DOHH2 (cell line): ENCODE data around the gene OBP2A.
"Not testable (repeated sequence)": the region's sequence is repeated elsewhere in the genome, so short reads cannot be mapped to it uniquely, and the experiment has no call there.

Experiments used
- H3F3A ChIP-seq: fragments of 200-600 bp; sonication (generic), shearing (Covaris generic); 2 replicates; pipeline ENCODE4 v1.6.0; 2016; ENCODE audit warnings: antibody characterized with exemption, mild to moderate bottlenecking; ENCODE audit not compliant: control insufficient read depth, insufficient read depth
- H3K27ac ChIP-seq: fragments of 200-600 bp; sonication (generic); 2 replicates; pipeline ENCODE4 v1.5.1; 2014; ENCODE audit warnings: low read depth, mild to moderate bottlenecking, low read length, moderate library complexity
- H3K27me3 ChIP-seq: fragments of 200-600 bp; sonication (generic); 2 replicates; pipeline ENCODE4 v1.6.1; 2014; ENCODE audit warnings: mild to moderate bottlenecking, low read length, mixed read lengths; ENCODE audit not compliant: control insufficient read depth
- H3K36me3 ChIP-seq: fragments of 200-600 bp; sonication (generic); 2 replicates; pipeline ENCODE4 v1.6.1; 2014; ENCODE audit warnings: mild to moderate bottlenecking, low read length, moderate library complexity, mixed read lengths; ENCODE audit not compliant: control insufficient read depth
- H3K4me1 ChIP-seq: fragments of 200-600 bp; sonication (generic); 2 replicates; pipeline ENCODE4 v1.6.1; 2014; ENCODE audit warnings: mild to moderate bottlenecking, low read length, mixed read lengths; ENCODE audit not compliant: control insufficient read depth
- H3K4me2 ChIP-seq: fragments of 200-600 bp; sonication (generic); 2 replicates; pipeline ENCODE4 v1.6.0; 2014; ENCODE audit warnings: mild to moderate bottlenecking, low read length, moderate library complexity
- H3K4me3 ChIP-seq: fragments of 200-600 bp; sonication (generic); 2 replicates; pipeline ENCODE4 v1.5.1; 2014; ENCODE audit warnings: mild to moderate bottlenecking, low read length, mixed read lengths
- H3K79me2 ChIP-seq: fragments of 200-600 bp; sonication (generic); 2 replicates; pipeline ENCODE4 v1.6.1; 2014; ENCODE audit warnings: mild to moderate bottlenecking, low read length, mixed read lengths; ENCODE audit not compliant: control insufficient read depth
- H3K9me2 ChIP-seq: fragments of 200-600 bp; sonication (generic); replicated peaks from 2 replicates; pipeline ENCODE4 v1.6.1; 2014; ENCODE audit warnings: mild to moderate bottlenecking, low read length, mixed read lengths; ENCODE audit not compliant: control insufficient read depth
- H3K9me3 ChIP-seq: fragments of 200-600 bp; sonication (generic); 2 replicates; pipeline ENCODE4 v1.6.1; 2014; ENCODE audit warnings: antibody characterized with exemption, low read length, mixed read lengths; ENCODE audit not compliant: control insufficient read depth, insufficient read depth
- H4K20me1 ChIP-seq: fragments of 200-600 bp; sonication (generic); 2 replicates; pipeline ENCODE4 v1.6.0; 2014; ENCODE audit warnings: low read depth, mild to moderate bottlenecking, antibody characterized with exemption, low read length, moderate library complexity; ENCODE audit not compliant: control insufficient read depth, insufficient read depth
- CTCF ChIP-seq: fragments of 200-600 bp; sonication (generic); IDR thresholded peaks from one replicate; pipeline ENCODE4 v1.5.1; 2014; ENCODE audit warnings: antibody characterized with exemption, mild to moderate bottlenecking, low read depth, low read length; ENCODE audit not compliant: poor library complexity, severe bottlenecking
- EZH2phosphoT487 ChIP-seq: fragments of 200-600 bp; sonication (generic); IDR thresholded peaks from 2 replicates; pipeline ENCODE4 v1.6.1; 2017; ENCODE audit warnings: borderline replicate concordance, mild to moderate bottlenecking, antibody characterized with exemption, low read length, moderate library complexity, mixed read lengths

OBP2A gene

GRCh38 chr9:135536216-135536615 lies 9.7 kb upstream of the OBP2A start:
- no peaks in the 10 kb centered on the region for H3K9me2 ChIP-seq
- no peaks in the 10 kb centered on the region for H3K27me3 ChIP-seq
- H3K27ac ChIP-seq, result no peak overlapping the region
- no peaks in the 10 kb centered on the region for H4K20me1 ChIP-seq
- no peaks in the 10 kb centered on the region for H3K36me3 ChIP-seq
- no peak overlapping the region for H3K4me3 ChIP-seq
- no peak overlapping the region for H3K4me2 ChIP-seq
- no peaks in the 10 kb centered on the region for H3K4me1 ChIP-seq
- H3K9me3 ChIP-seq, result no peaks in the 10 kb centered on the region
- H3K79me2 ChIP-seq, result no peaks in the 10 kb centered on the region
- 0 out of 2 replicates have a peak, but pooled peaks cover 2% of the 10 kb centered on the region for H3F3A ChIP-seq
- TF ChIP-seq CTCF (no peak), EZH2phosphoT487 (no peak)

GRCh38 chr9:135543262-135543894 lies 2.5 kb upstream of the OBP2A start:
- not testable (repeated sequence) for H3K4me2 ChIP-seq, H3K79me2 ChIP-seq, H3K27ac ChIP-seq, H3F3A ChIP-seq, H3K9me2 ChIP-seq, H3K4me3 ChIP-seq, H3K27me3 ChIP-seq, H3K9me3 ChIP-seq, H3K36me3 ChIP-seq, H3K4me1 ChIP-seq, H4K20me1 ChIP-seq

- Histone ChIP-seq H3K36me3 (no peaks in the 10 kb centered on the region), H3K79me2 (no peaks in the 10 kb centered on the region), H3F3A (no peaks in the 10 kb centered on the region), H3K4me1 (no peaks in the 10 kb centered on the region), H3K4me2 (no peak overlapping the region), H3K27ac (no peak overlapping the region), H3K9me2 (no peaks in the 10 kb centered on the region), H3K4me3 (no peak overlapping the region), H3K27me3 (no peaks in the 10 kb centered on the region), H3K9me3 (no peaks in the 10 kb centered on the region), H4K20me1 (no peaks in the 10 kb centered on the region)
- TF ChIP-seq CTCF (no peak), EZH2phosphoT487 (no peak)
Measured at GRCh38 chr9:135544981-135545635, 818 bp upstream of the OBP2A start.

GRCh38 chr9:135546792-135547617 lies 1.1 kb downstream of the OBP2A start:
- H3K4me3 ChIP-seq, H3K4me2 ChIP-seq, H3K27me3 ChIP-seq, H3K4me1 ChIP-seq, H3K9me2 ChIP-seq, H3K36me3 ChIP-seq, H3F3A ChIP-seq, H3K79me2 ChIP-seq, H3K9me3 ChIP-seq, H4K20me1 ChIP-seq, H3K27ac ChIP-seq: not testable (repeated sequence)
